Measurements from ENCODE around the gene NXPH2.

The NXPH2 gene

GRCh38 chr2:138632066-138632620 lies 148.0 kb downstream of the NXPH2 start:
- DNase-seq: no peak

- DNase-seq: no peak
Measured at GRCh38 chr2:138630164-138630563, 150.0 kb downstream of the NXPH2 start.

DNA sequence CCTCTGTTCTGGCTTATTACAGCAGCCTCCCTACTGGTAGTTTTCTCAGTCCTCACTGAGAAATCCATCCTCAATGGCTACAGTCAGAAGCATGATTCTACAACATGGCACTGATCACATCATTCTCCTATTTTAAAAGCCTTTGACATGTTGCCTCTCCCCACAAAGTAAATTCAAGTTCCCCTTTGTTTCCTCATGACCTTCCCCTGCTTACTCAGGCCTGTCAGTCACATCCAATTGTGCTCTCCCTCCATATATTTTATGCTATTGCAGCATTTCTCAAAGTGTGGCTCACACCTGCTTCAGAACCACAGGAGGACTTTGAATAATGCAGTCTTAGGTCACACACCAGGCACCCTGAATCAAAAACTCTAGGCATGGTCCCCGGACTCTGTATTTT lies 154.0 kb downstream of the NXPH2 start:
- DNase-seq: no peak

GRCh38 chr2:138622613-138623012 lies 157.6 kb downstream of the NXPH2 start:
- DNase-seq: no peak

DNA sequence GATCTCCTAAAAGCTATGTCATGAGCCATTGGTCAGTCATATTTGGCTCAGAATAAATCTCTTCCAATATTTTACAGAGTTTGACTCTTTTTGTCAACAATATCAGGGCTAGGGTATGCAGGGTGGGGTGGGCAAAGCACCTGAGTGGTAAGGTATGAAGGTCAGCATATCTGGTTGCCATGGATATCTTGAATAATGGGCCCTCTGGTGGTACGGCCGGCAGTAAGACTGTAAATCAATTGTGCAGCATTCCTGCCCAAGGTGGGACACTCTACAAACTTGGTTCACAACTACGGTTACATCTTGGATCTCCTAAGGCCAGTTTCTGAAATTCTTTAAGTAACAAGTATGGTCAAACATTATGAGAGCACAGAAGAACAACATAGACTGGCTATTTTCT lies 159.1 kb downstream of the NXPH2 start:
- no peak for DNase-seq

DNA sequence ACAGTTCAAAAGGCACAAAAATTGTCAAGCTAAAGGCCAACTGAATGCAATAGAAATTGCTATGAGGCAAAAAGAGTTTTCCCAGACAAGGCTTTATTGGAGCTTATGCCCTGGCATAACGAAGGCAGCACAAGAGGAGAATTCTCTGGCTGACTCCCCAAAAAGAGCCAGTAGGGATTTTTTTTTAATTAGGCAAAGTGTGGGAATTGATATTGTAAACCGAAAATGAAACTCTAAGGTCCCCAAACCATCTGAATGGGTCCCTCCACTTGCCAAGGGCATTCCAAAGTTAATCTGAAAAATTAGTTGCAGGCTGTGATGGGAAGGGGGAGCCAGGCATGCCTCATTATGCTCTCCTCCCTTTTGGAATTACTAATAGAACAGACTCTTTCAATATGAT lies 159.8 kb downstream of the NXPH2 start:
- no peak for DNase-seq
